HG02840 (cell line): ENCODE results near the gene PODNL1.

Experiments
- ATAC-seq: cut with Tn5 transposase; IDR thresholded peaks from one replicate; pipeline ENCODE4 v1.9.1; 2021; ENCODE audit warnings: mild to moderate bottlenecking, moderate library complexity, moderate number of reproducible peaks; ENCODE audit not compliant: unreplicated experiment, low FRiP score

PODNL1 gene

GRCh38 chr19:13899912-13900584 is 38.2 kb downstream of the PODNL1 start:
- no peak for ATAC-seq

- no peak for ATAC-seq
Measured at GRCh38 chr19:13899393-13899792, 38.8 kb downstream of the PODNL1 start.

- no peak for ATAC-seq
Measured at GRCh38 chr19:13896227-13896626, 42.0 kb downstream of the PODNL1 start.

GRCh38 chr19:13894552-13894951 is 43.7 kb downstream of the PODNL1 start:
- ATAC-seq = no peak

- no peak for ATAC-seq
Measured at GRCh38 chr19:13892870-13893269, 45.3 kb downstream of the PODNL1 start.

- ATAC-seq = no peak
Measured at GRCh38 chr19:13890136-13890535, 48.1 kb downstream of the PODNL1 start.

- no peak for ATAC-seq
Measured at GRCh38 chr19:13888281-13888680, 49.9 kb downstream of the PODNL1 start.

GRCh38 chr19:13887517-13887916 is 50.7 kb downstream of the PODNL1 start:
- ATAC-seq = no peak

GRCh38 chr19:13887018-13887436 is 51.2 kb downstream of the PODNL1 start:
- no peak for ATAC-seq

- ATAC-seq = no peak
Measured at GRCh38 chr19:13885826-13886365, 52.3 kb downstream of the PODNL1 start.

GRCh38 chr19:13884726-13885591 is 53.3 kb downstream of the PODNL1 start:
- ATAC-seq = no peak

GRCh38 chr19:13883516-13884064 is 54.6 kb downstream of the PODNL1 start:
- ATAC-seq = no peak

GRCh38 chr19:13882836-13883235 is 55.4 kb downstream of the PODNL1 start:
- no peak for ATAC-seq

GRCh38 chr19:13882419-13882795 is 55.8 kb downstream of the PODNL1 start:
- ATAC-seq = no peak

- ATAC-seq = no peak
Measured at GRCh38 chr19:13881692-13882418, 56.4 kb downstream of the PODNL1 start.

- ATAC-seq = no peak
Measured at GRCh38 chr19:13881251-13881691, 56.9 kb downstream of the PODNL1 start.
